MM.1S (cell line): ENCODE data around the gene CACNA1I.

Source experiments
- DNase-seq: peaks from one replicate; pipeline ENCODE4 v3.0.0-alpha.2; 2015
- H2AFZ ChIP-seq: fragments of 300-600 bp; sonication (generic); 2 replicates; pipeline ENCODE4 v1.6.0; 2016; ENCODE audit warnings: antibody characterized with exemption, low read length
- H3F3A ChIP-seq: fragments of 300-600 bp; sonication (generic); 2 replicates; pipeline ENCODE4 v1.6.1; 2016; ENCODE audit warnings: mild to moderate bottlenecking, antibody characterized with exemption, low read length, moderate library complexity, mixed read lengths; ENCODE audit not compliant: insufficient read depth
- H3K27ac ChIP-seq: fragments of 300-600 bp; sonication (generic); 2 replicates; pipeline ENCODE4 v1.5.1; 2016; ENCODE audit warnings: mild to moderate bottlenecking, low read length
- H3K27me3 ChIP-seq: fragments of 300-600 bp; sonication (generic); replicated peaks from 2 replicates; pipeline ENCODE4 v1.6.0; 2016; ENCODE audit warnings: low read length; ENCODE audit not compliant: insufficient read depth
- H3K36me3 ChIP-seq: fragments of 300-600 bp; sonication (generic); replicated peaks from 2 replicates; pipeline ENCODE4 v1.6.1; 2016; ENCODE audit warnings: mild to moderate bottlenecking, low read length, mixed read lengths; ENCODE audit not compliant: insufficient read depth
- H3K4me1 ChIP-seq: fragments of 300-600 bp; sonication (generic); 2 replicates; pipeline ENCODE4 v1.6.1; 2016; ENCODE audit warnings: low read length, mixed read lengths
- H3K4me2 ChIP-seq: fragments of 300-600 bp; sonication (generic); 2 replicates; pipeline ENCODE4 v1.6.0; 2016; ENCODE audit warnings: low read depth, low read length
- H3K4me3 ChIP-seq: fragments of 300-600 bp; sonication (generic); 2 replicates; pipeline ENCODE4 v1.5.1; 2016; ENCODE audit warnings: low read length, mixed read lengths
- H3K79me2 ChIP-seq: fragments of 300-600 bp; sonication (generic); 2 replicates; pipeline ENCODE4 v1.6.1; 2016; ENCODE audit warnings: mixed run types, low read length, mixed read lengths
- H3K9ac ChIP-seq: fragments of 300-600 bp; sonication (generic); 2 replicates; pipeline ENCODE4 v1.6.1; 2016; ENCODE audit warnings: low read length, mixed read lengths
- H3K9me2 ChIP-seq: fragments of 300-600 bp; sonication (generic); replicated peaks from 2 replicates; pipeline ENCODE4 v1.6.1; 2016; ENCODE audit warnings: mild to moderate bottlenecking, low read length, mixed read lengths; ENCODE audit not compliant: insufficient read depth
- H3K9me3 ChIP-seq: fragments of 300-600 bp; sonication (generic); replicated peaks from 2 replicates; pipeline ENCODE4 v1.6.1; 2016; ENCODE audit warnings: mild to moderate bottlenecking, low read length, mixed read lengths; ENCODE audit not compliant: insufficient read depth
- H4K20me1 ChIP-seq: fragments of 300-600 bp; sonication (generic); 2 replicates; pipeline ENCODE4 v1.6.1; 2016; ENCODE audit warnings: mild to moderate bottlenecking, low read length, moderate library complexity, mixed read lengths; ENCODE audit not compliant: insufficient read depth
- CTCF ChIP-seq: fragments of 300-600 bp; sonication (generic); IDR thresholded peaks from 2 replicates; pipeline ENCODE4 v1.5.1; 2016; ENCODE audit warnings: antibody characterized with exemption, low read length, mixed read lengths
- EZH2 ChIP-seq: fragments of 300-600 bp; sonication (generic); optimal IDR thresholded peaks from 2 replicates; pipeline ENCODE3; 2017; ENCODE audit warnings: low read depth, mild to moderate bottlenecking, antibody characterized with exemption, low read length, mixed read lengths
- EZH2phosphoT487 ChIP-seq: fragments of 300-600 bp; sonication (generic); IDR thresholded peaks from 2 replicates; pipeline ENCODE4 v1.6.1; 2018; ENCODE audit warnings: antibody characterized with exemption, low read length

The CACNA1I gene

DNA sequence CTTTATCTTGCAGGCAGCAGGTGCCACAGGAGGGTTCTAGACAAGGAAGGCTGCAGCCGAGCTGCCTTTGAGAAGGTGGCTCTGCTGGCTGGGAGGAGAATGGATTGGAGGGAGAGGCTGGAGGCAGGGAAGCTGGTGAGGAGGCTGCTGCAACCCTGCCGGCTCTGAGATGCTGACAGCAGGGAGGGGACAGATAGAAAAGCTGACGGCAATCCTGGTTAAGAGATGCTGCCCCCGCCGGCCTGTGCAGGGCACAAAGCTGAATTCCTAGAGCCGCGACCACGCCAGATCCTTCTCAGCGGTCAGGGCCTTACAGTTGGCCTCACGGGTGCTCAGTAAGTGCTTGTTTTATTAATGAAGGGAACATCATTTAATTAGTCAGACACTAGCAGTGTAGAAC, 105.4 kb downstream of the CACNA1I start:
- Histone ChIP-seq H3F3A (no peaks in the 10 kb centered on the region), H3K9me3 (no peaks in the 10 kb centered on the region), H3K4me3 (no peak overlapping the region), H3K27ac (no peak overlapping the region), H3K9ac (no peak overlapping the region), H3K79me2 (no peaks in the 10 kb centered on the region), H3K9me2 (no peaks in the 10 kb centered on the region), H3K36me3 (no peaks in the 10 kb centered on the region), H3K27me3 (peaks cover 98% of the 10 kb centered on the region), H4K20me1 (no peaks in the 10 kb centered on the region), H3K4me1 (no peaks in the 10 kb centered on the region), H2AFZ (no peak overlapping the region), H3K4me2 (no peak overlapping the region)
- TF ChIP-seq CTCF = no peak
- no peak for TF ChIP-seq EZH2phosphoT487
- no peak for TF ChIP-seq EZH2
- DNase-seq = no peak

DNA sequence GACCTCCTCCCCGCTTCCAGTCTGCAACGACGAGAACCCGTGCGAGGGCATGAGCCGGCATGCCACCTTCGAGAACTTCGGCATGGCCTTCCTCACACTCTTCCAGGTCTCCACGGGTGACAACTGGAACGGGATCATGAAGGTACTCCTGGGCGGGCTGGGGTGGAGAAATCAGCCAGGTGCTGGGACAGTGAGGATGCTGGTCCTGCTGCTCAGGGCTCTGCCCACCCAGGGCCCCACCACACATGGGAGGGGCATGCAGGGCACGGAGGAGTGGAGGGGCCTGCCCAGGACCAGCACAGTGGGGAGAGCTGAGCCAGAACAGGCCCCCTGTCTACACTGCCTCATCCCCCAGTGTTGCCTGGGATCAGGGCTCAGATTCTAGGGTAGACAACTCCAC, 107.4 kb downstream of the CACNA1I start:
- Histone ChIP-seq H3K9ac (no peak overlapping the region), H2AFZ (no peak overlapping the region), H3K4me2 (no peak overlapping the region), H3K4me3 (no peak overlapping the region), H3K9me3 (no peaks in the 10 kb centered on the region), H4K20me1 (no peaks in the 10 kb centered on the region), H3K4me1 (no peaks in the 10 kb centered on the region), H3K27me3 (peaks cover 99% of the 10 kb centered on the region), H3K27ac (no peak overlapping the region), H3K79me2 (no peaks in the 10 kb centered on the region), H3F3A (no peaks in the 10 kb centered on the region), H3K36me3 (no peaks in the 10 kb centered on the region), H3K9me2 (no peaks in the 10 kb centered on the region)
- no peak for TF ChIP-seq EZH2phosphoT487
- no peak for TF ChIP-seq CTCF
- TF ChIP-seq EZH2 = no peak
- no peak for DNase-seq

GRCh38 chr22:39678862-39679490, 108.4 kb downstream of the CACNA1I start:
- H3K36me3 ChIP-seq = no peaks in the 10 kb centered on the region

More at GRCh38 chr22:39678862-39679490, 108.4 kb downstream of the CACNA1I start:
- H3K27ac ChIP-seq = no peak overlapping the region
- no peak overlapping the region for H2AFZ ChIP-seq
- peaks cover 99% of the 10 kb centered on the region for H3K27me3 ChIP-seq
- no peak overlapping the region for H3K4me3 ChIP-seq
- no peak overlapping the region for H3K9ac ChIP-seq
- H3K4me1 ChIP-seq = no peaks in the 10 kb centered on the region
- no peaks in the 10 kb centered on the region for H3K9me2 ChIP-seq
- TF ChIP-seq EZH2phosphoT487 (no peak), CTCF (no peak), EZH2 (no peak)
- no peaks in the 10 kb centered on the region for H3K79me2 ChIP-seq
- no peaks in the 10 kb centered on the region for H3K9me3 ChIP-seq
- no peaks in the 10 kb centered on the region for H4K20me1 ChIP-seq
- no peak for DNase-seq
- H3K4me2 ChIP-seq = no peak overlapping the region
- H3F3A ChIP-seq = no peaks in the 10 kb centered on the region
